PC-3 (cell line): ENCODE measurements around the gene MAP3K9. TPM values are rescaled to one million over a fixed set of nuclear protein-coding genes. Genes with fewer than 3 reads are reported as not detected.

ENCODE experiments used
- ATAC-seq: fragments of 200-7000 bp; cut with Tn5 transposase; 2 replicates; pipeline ENCODE4 v1.9.1; 2020; ENCODE audit warnings: mild to moderate bottlenecking, moderate library complexity
- BruUV-seq: library from RNA; stranded (reverse); fragments of 400-500 nt; replicated peaks from 2 replicates; lab custom pipeline; 2021; lab: Mats Ljungman, UMichigan
- CTCF ChIA-PET: fragments of 300-600 bp; sonication (Branson Sonifier 250); formaldehyde crosslinking; loops from one replicate; lab custom pipeline; 2022; ENCODE audit warnings: antibody characterized with exemption; lab: Charles Lee
- POLR2A ChIA-PET: fragments of 300-600 bp; sonication (Branson Sonifier 250); formaldehyde crosslinking; loops from one replicate; lab custom pipeline; 2022; ENCODE audit warnings: antibody characterized with exemption; ENCODE audit not compliant: unreplicated experiment; lab: Charles Lee
- DNase-seq: peaks from one replicate; pipeline ENCODE4 v3.0.0-alpha.2; 2015
- H2AFZ ChIP-seq: fragments of 300-600 bp; sonication (generic); 2 replicates; pipeline ENCODE4 v1.6.0; 2016; ENCODE audit warnings: antibody characterized with exemption, low read length
- H3F3A ChIP-seq: fragments of 300-600 bp; sonication (generic); one replicate; pipeline ENCODE4 v1.6.0; 2017; ENCODE audit warnings: antibody characterized with exemption, low read length, control low read depth, mild to moderate bottlenecking; ENCODE audit not compliant: unreplicated experiment
- H3K27ac ChIP-seq: fragments of 300-600 bp; sonication (generic); 2 replicates; pipeline ENCODE4 v1.5.1; 2016; ENCODE audit warnings: mild to moderate bottlenecking, low read length
- H3K27me3 ChIP-seq: fragments of 300-600 bp; sonication (generic); 2 replicates; pipeline ENCODE4 v1.6.1; 2016; ENCODE audit warnings: low read length, mixed read lengths
- H3K36me3 ChIP-seq: fragments of 300-600 bp; sonication (generic); 2 replicates; pipeline ENCODE4 v1.6.1; 2016; ENCODE audit warnings: low read depth, mixed run types, low read length, mixed read lengths
- H3K4me1 ChIP-seq: fragments of 300-600 bp; sonication (generic); 2 replicates; pipeline ENCODE4 v1.5.1; 2016; ENCODE audit warnings: low read length; ENCODE audit not compliant: insufficient read depth
- H3K4me2 ChIP-seq: fragments of 300-600 bp; sonication (generic); 2 replicates; pipeline ENCODE4 v1.6.0; 2016; ENCODE audit warnings: low read length
- H3K4me3 ChIP-seq: fragments of 300-600 bp; sonication (generic); 2 replicates; pipeline ENCODE4 v1.5.1; 2016; ENCODE audit warnings: mild to moderate bottlenecking, low read length, mixed read lengths
- H3K79me2 ChIP-seq: fragments of 300-600 bp; sonication (generic); 2 replicates; pipeline ENCODE4 v1.6.1; 2017; ENCODE audit warnings: low read length, mixed read lengths
- H3K9ac ChIP-seq: fragments of 300-600 bp; sonication (generic); 2 replicates; pipeline ENCODE4 v1.6.0; 2016; ENCODE audit warnings: mild to moderate bottlenecking, low read length
- H3K9me2 ChIP-seq: fragments of 300-600 bp; sonication (generic); replicated peaks from 2 replicates; pipeline ENCODE4 v1.6.1; 2016; ENCODE audit warnings: mixed run types, low read length, mixed read lengths
- H3K9me3 ChIP-seq: fragments of 300-600 bp; sonication (generic); 2 replicates; pipeline ENCODE4 v1.6.1; 2016; ENCODE audit warnings: low read length, mixed read lengths
- H4K20me1 ChIP-seq: fragments of 300-600 bp; sonication (generic); 2 replicates; pipeline ENCODE4 v1.6.1; 2016; ENCODE audit warnings: low read length, mixed read lengths
- EZH2 ChIP-seq: fragments of 300-600 bp; sonication (generic); IDR thresholded peaks from one replicate; pipeline ENCODE4 v1.6.1; 2017; ENCODE audit warnings: antibody characterized with exemption, mild to moderate bottlenecking, low read length; ENCODE audit not compliant: unreplicated experiment
- EZH2phosphoT487 ChIP-seq: fragments of 300-600 bp; sonication (generic); IDR thresholded peaks from 2 replicates; pipeline ENCODE4 v1.6.1; 2018; ENCODE audit warnings: mild to moderate bottlenecking, antibody characterized with exemption, low read length, borderline replicate concordance
- intact Hi-C: fragments of 100-400 bp; cut with micrococcal nuclease; formaldehyde crosslinking; loops from 2 replicates; pipeline ENCODE4 v1.9.0; 2023
- total RNA-seq: library from RNA; depleted of rRNA; stranded (reverse); fragments of >200 nt; gene quantifications from 2 replicates; pipeline ENCODE4 v1.2.3, GENCODE V29; 2014
- TF ChIP-seq, protein P1 (sequence below): fragments of 300-600 bp; sonication (generic); conservative IDR thresholded peaks from 2 replicates; pipeline ENCODE4 v1.5.1; 2017; ENCODE audit warnings: antibody characterized with exemption, low read depth, mild to moderate bottlenecking, low read length

The MAP3K9 gene
- total RNA-seq, 1 experiment from 2014 or later: 13.4 TPM

DNA sequence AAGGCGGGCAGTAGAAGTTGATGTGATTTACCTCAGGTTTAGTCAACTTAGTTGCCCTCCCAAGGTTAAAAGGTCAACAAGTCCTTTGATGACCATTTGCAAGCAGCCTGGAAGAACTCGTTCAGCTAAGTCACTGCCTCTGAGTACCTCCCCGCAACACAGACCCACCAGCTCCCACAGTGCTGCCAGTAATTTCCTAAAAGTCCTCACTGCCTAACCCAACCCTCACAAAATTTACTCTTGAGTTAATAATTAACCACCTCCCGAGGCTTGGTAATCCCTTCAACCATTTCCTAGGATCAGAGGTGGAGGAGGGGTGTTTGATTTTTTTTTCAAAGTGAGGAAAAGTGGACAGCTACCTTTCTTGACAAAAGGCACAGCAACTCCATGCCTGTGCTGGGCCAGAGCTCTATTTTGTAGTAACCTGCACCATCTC is 55.8 kb downstream of the MAP3K9 start:
- TF ChIP-seq EZH2: no peak
- no peak for TF ChIP-seq EZH2phosphoT487
- H3K4me2 ChIP-seq: peak overlapping the region; percentile 35; the same call in 1 of the 2 replicates
- H3K4me1 ChIP-seq: peaks cover 33% of the 10 kb centered on the region
- ATAC-seq (no peak), DNase-seq (peak; percentile 52)
- no peaks in the 10 kb centered on the region for H3K27me3 ChIP-seq
- no TSS peak for BruUV-seq
- H3F3A ChIP-seq: no peaks in the 10 kb centered on the region
- H3K4me3 ChIP-seq: no peak overlapping the region
- no peak overlapping the region for H2AFZ ChIP-seq
- ChIA-PET POLR2A (no interaction called here), CTCF (no interaction called here)
- H3K79me2 ChIP-seq: no peaks in the 10 kb centered on the region
- H3K36me3 ChIP-seq: peaks cover 32% of the 10 kb centered on the region; the same call in 1 of the 2 replicates
- H3K9ac ChIP-seq: no peak overlapping the region
- H3K9me2 ChIP-seq: no peaks in the 10 kb centered on the region
- intact Hi-C loops: no loop called here
- no peaks in the 10 kb centered on the region for H3K9me3 ChIP-seq
- H3K27ac ChIP-seq: no peak overlapping the region
- H4K20me1 ChIP-seq: no peaks in the 10 kb centered on the region

DNA sequence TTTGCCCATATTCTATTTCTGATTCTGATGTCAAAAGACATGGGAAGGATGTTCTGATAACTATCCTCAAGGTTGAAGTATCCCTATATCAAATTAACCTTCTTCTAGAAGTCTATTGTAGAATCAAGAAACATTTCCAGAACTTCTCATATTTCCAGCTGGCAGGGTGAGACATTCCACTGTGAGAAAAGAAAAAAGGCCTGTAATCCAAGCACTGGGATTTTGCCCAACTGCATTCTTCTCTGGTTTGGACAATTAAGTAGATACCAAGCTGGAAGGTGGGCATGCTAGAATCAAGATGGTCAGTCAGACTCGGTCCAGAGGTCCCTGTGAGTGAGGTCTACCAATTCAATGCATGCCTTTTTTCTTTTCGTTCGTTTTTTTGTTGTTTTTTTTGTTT is 60.9 kb downstream of the MAP3K9 start:
- Histone ChIP-seq H3K79me2 (no peaks in the 10 kb centered on the region), H3K36me3 (peaks cover 40% of the 10 kb centered on the region; the same call in 1 of the 2 replicates), H3K9ac (no peak overlapping the region), H3K27me3 (no peaks in the 10 kb centered on the region), H3K4me2 (no peak overlapping the region), H4K20me1 (no peaks in the 10 kb centered on the region), H3K27ac (no peak overlapping the region), H3K9me2 (no peaks in the 10 kb centered on the region), H3F3A (no peaks in the 10 kb centered on the region), H3K4me1 (peaks cover 5% of the 10 kb centered on the region), H3K4me3 (no peak overlapping the region), H3K9me3 (no peaks in the 10 kb centered on the region), H2AFZ (no peak overlapping the region)
- DNase-seq: no peak
- no peak for ATAC-seq
- intact Hi-C loops: no loop called here
- no TSS peak for BruUV-seq
- CTCF ChIA-PET: interaction anchor here (0.5 kb wide), 1 partner anchor 16 kb away, joined by 5 read pairs; no protein-coding TSS in a partner anchor
- POLR2A ChIA-PET: no interaction called here
- TF ChIP-seq EZH2 (no peak), EZH2phosphoT487 (no peak)
- TF ChIP-seq, protein P1, sequence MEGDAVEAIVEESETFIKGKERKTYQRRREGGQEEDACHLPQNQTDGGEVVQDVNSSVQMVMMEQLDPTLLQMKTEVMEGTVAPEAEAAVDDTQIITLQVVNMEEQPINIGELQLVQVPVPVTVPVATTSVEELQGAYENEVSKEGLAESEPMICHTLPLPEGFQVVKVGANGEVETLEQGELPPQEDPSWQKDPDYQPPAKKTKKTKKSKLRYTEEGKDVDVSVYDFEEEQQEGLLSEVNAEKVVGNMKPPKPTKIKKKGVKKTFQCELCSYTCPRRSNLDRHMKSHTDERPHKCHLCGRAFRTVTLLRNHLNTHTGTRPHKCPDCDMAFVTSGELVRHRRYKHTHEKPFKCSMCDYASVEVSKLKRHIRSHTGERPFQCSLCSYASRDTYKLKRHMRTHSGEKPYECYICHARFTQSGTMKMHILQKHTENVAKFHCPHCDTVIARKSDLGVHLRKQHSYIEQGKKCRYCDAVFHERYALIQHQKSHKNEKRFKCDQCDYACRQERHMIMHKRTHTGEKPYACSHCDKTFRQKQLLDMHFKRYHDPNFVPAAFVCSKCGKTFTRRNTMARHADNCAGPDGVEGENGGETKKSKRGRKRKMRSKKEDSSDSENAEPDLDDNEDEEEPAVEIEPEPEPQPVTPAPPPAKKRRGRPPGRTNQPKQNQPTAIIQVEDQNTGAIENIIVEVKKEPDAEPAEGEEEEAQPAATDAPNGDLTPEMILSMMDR: no peak

DNA sequence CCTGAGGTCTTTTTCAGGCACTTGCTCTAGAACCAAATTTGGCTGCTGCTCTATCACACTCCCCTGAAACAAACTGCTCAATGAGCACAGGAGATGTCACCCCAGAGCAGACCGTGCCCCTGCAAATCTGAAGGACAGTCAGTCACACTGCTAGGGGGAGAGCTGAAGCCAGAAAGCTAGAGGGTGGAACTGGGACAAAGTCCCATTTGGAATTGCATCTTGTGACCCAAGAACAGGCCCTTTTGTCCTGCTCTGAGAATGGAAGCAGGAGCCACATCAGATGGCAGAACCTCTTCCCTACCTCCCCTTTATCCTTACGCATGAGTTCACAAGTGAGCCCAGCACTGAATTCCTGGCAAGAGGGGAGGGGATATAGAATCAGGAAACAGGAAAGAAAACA is 64.7 kb downstream of the MAP3K9 start:
- Histone ChIP-seq H3K9ac (no peak overlapping the region), H3K4me3 (no peak overlapping the region), H2AFZ (no peak overlapping the region), H3K4me2 (no peak overlapping the region), H3K27ac (no peak overlapping the region), H3K9me3 (no peaks in the 10 kb centered on the region), H3K79me2 (no peaks in the 10 kb centered on the region), H3K27me3 (no peaks in the 10 kb centered on the region), H3K36me3 (peaks cover 32% of the 10 kb centered on the region; the same call in 1 of the 2 replicates), H3F3A (no peaks in the 10 kb centered on the region), H3K9me2 (no peaks in the 10 kb centered on the region), H4K20me1 (no peaks in the 10 kb centered on the region), H3K4me1 (no peaks in the 10 kb centered on the region)
- ATAC-seq: no peak
- no peak for DNase-seq
- ChIA-PET CTCF (no interaction called here), POLR2A (no interaction called here)
- TF ChIP-seq EZH2 (no peak), EZH2phosphoT487 (no peak)
- TF ChIP-seq, protein P1: no peak
- no TSS peak for BruUV-seq
- intact Hi-C loops: no loop called here
